ENCODE results near the gene KIF26A.

DNA sequence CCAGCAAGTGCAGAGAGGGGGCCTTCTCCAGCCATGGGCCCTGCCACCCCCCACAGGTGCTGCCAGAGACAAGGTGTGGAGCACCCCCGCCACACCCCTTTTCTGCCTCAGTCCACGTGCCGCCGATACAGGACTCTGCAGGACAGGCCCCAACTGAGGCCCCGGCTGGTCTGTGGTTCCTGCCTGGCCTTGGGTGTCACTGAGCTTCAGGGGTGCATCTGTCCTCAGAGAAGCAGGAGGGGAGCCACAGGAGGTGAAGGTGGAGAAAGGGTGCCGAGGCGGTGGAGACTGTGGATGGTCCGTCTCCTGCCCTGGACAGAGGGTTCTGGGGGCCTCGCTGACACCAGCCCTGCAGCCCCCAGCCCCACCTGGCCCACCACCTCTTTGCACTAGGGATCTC is 63.1 kb downstream of the KIF26A start:
- no peak for TF ChIP-seq GATA2 (IDR thresholded peaks at IDR 0.05; ENCODE audit: low read depth, low read length)
- TF ChIP-seq GATA3 (IDR thresholded peaks at IDR 0.05; ENCODE audit: low read depth, low read length), result no peak

All from SH-SY5Y (cell line).